Activated naive CD4-positive, alpha-beta T cell treated with anti-CD3 and anti-CD28 coated beads, Interleukin-2, amount 10 ng/mL, durations not matched to agents 7 days and 5 days (primary cell): ENCODE measurements around the gene FGFBP3.

ENCODE experiments used
- CTCF ChIA-PET: fragments of 350-600 bp; sonication (Branson Sonifier 250); formaldehyde crosslinking; loops from one replicate; lab custom pipeline; 2021; ENCODE audit warnings: antibody characterized with exemption; lab: Charles Lee
- DNase-seq: peaks from one replicate; pipeline ENCODE4 v3.0.0-alpha.2; 2020
- H3K27ac Mint-ChIP-seq: one replicate; pipeline ENCODE4 v1.8.0; 2021; ENCODE audit warnings: mild to moderate bottlenecking, moderate library complexity, mixed read lengths
- H3K27me3 Mint-ChIP-seq: one replicate; pipeline ENCODE4 v1.8.0; 2021; ENCODE audit warnings: mild to moderate bottlenecking, mixed read lengths
- H3K36me3 Mint-ChIP-seq: one replicate; pipeline ENCODE4 v1.8.0; 2021; ENCODE audit warnings: mixed read lengths
- H3K4me1 Mint-ChIP-seq: one replicate; pipeline ENCODE4 v1.8.0; 2021; ENCODE audit warnings: mixed read lengths
- H3K4me3 Mint-ChIP-seq: one replicate; pipeline ENCODE4 v1.8.0; 2021; ENCODE audit warnings: mild to moderate bottlenecking, moderate library complexity, mixed read lengths
- H3K9me3 Mint-ChIP-seq: one replicate; pipeline ENCODE4 v1.8.0; 2021; ENCODE audit warnings: mixed read lengths

The FGFBP3 gene

DNA sequence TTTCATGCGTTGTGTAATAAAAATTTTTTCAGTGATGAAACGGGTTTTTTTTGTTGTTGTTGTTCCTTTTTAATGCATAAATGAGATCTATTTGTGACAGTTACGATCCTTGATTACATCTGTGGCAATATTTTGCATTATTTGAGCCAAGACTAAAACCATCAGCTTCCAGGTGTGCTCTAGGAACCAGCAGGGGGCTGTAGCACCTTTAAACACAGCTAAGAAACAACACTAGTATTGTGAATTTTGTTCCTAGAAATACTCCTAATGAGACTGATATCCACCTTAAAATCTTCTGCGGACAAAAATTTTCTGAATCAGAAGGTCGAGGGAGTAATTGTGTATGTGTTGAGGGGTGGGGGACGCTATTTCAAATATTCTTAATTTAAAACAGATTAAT lies 52.6 kb downstream of the FGFBP3 start:
- Mint-ChIP-seq H3K27ac (no peak overlapping the region), H3K4me1 (no peaks in the 10 kb centered on the region), H3K27me3 (no peaks in the 10 kb centered on the region), H3K4me3 (no peak overlapping the region), H3K9me3 (no peaks in the 10 kb centered on the region), H3K36me3 (peaks cover 46% of the 10 kb centered on the region)
- DNase-seq = no peak
- CTCF ChIA-PET = interaction anchor here (0.7 to 1.4 kb wide), 4 partner anchors 9 to 56 kb away, joined by 3 to 6 read pairs (median 3); no protein-coding TSS in a partner anchor
